ENCODE data around the gene CNOT11.
"Not testable (repeated sequence)": the region's sequence is repeated elsewhere in the genome, so short reads cannot be mapped to it uniquely, and the experiment has no call there.

The CNOT11 gene

GRCh38 chr2:101230541-101231001, 22.1 kb upstream of the CNOT11 start:
- TF ChIP-seq CTCF (IDR thresholded peaks at IDR 0.05; ENCODE audit: insufficient read depth, missing control alignments) = no peak
- DNase-seq (ENCODE audit: insufficient read length, low spot score) (no peak), FAIRE-seq (no peak)

GRCh38 chr2:101231240-101231639, 21.4 kb upstream of the CNOT11 start:
- DNase-seq (ENCODE audit: insufficient read length, low spot score) = no peak
- TF ChIP-seq CTCF (IDR thresholded peaks at IDR 0.05; ENCODE audit: insufficient read depth, missing control alignments) = no peak
- FAIRE-seq = no peak

- TF ChIP-seq CTCF (IDR thresholded peaks at IDR 0.05; ENCODE audit: insufficient read depth, missing control alignments) = no peak
- no peak for DNase-seq (ENCODE audit: insufficient read length, low spot score)
- no peak for FAIRE-seq
These were observed 20.6 kb upstream of the CNOT11 start for GRCh38 chr2:101231937-101232730.

GRCh38 chr2:101232770-101233169, 19.9 kb upstream of the CNOT11 start:
- no peak for DNase-seq (ENCODE audit: insufficient read length, low spot score)
- no peak for TF ChIP-seq CTCF (IDR thresholded peaks at IDR 0.05; ENCODE audit: insufficient read depth, missing control alignments)
- no peak for FAIRE-seq

GRCh38 chr2:101234169-101234938, 18.3 kb upstream of the CNOT11 start:
- DNase-seq (ENCODE audit: insufficient read length, low spot score) (no peak), FAIRE-seq (no peak)
- no peak for TF ChIP-seq CTCF (IDR thresholded peaks at IDR 0.05; ENCODE audit: insufficient read depth, missing control alignments)

- not testable (repeated sequence) for FAIRE-seq; DNase-seq (ENCODE audit: insufficient read length, low spot score)
These were observed 16.7 kb upstream of the CNOT11 start for GRCh38 chr2:101235956-101236355.

- not testable (repeated sequence) for DNase-seq (ENCODE audit: insufficient read length, low spot score); FAIRE-seq
These were observed 14.7 kb upstream of the CNOT11 start for GRCh38 chr2:101237944-101238343.
